Activated naive CD8-positive, alpha-beta T cell treated with anti-CD3 and anti-CD28 coated beads, Interleukin-2, amount 50 U/mL, for 16 hours (primary cell): ENCODE data around the gene PI3.

Experiments used
- DNase-seq: peaks from one replicate; pipeline ENCODE4 v3.0.0-alpha.2; 2020; ENCODE audit warnings: low read depth, low spot score

Gene PI3

DNA sequence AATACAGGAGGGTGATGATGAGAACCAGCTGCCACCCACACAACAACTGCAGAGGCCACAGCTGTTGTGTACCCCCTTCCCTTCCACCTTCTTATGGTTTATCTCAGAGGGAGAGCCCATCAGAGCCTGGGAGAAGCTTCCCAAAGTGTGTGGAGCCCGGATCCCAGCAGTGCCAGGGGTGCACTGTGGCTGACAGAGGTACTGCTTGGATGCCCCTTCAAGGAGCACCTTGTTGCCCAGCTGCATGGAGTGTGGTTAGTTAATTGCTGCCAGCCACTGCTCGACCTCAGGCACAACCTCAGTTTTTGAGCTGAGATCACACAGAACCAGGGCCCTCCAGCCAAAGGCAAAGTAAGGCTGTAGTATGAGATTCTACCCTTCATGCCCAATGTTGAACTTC lies 13.0 kb downstream of the PI3 start:
- DNase-seq, result no peak

GRCh38 chr20:45189067-45189609 lies 14.4 kb downstream of the PI3 start:
- DNase-seq, result no peak

DNA sequence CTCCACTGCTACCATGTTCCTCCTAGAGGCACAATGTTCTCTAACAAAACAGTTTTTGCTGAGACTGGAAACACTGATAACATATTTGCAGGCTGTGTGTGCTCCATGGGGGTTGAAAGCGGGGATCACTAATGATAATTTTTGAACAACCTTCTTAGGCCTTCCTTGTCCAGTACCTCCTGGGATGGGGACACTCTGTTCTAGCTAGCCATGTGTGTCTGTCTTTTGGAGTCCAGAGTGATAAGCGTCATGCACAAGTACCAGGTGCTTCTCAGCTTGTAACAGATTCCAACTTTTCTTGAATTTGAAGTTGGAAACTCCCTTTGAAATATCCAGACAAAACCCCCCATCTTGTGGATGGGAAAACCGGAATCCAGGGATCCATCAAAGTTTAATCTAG lies 15.2 kb downstream of the PI3 start:
- no peak for DNase-seq

DNA sequence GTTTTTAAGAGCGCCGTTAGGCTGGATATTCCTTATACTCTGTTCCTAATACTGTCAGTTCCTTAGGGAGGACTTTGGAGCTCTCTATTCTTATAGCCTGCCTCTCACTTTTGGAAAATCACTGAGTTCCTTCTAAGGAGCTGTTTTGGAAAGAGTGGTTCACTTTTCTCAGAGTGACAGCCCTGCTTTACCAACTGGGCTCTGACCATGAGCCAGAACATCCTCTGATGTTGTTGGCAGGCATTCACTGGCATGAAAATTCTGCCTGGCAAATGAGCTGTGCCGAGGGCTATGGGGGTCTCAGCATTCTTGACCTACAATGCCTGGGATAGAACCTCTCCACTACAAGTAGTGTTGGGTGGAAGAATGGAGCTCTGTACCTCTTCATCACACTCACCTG lies 17.2 kb downstream of the PI3 start:
- DNase-seq, result no peak

DNA sequence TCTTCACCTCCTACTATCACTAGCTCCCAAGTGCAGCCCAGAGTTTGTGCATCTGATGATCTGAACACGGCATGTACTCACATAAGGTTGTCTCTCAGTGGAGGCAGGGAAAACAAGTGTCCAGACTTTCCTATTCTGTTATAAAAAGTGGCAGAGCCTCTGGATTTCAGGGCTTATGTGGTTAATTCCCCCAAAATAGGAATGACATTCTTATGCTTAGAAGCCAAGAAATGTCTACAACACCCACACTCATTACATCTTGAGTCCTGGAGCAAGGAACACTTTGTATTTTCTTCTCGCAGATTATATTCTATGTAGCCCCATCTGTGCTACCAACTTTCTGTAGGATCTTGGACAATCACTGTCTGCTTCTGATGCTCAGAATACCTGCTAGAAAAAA lies 18.6 kb downstream of the PI3 start:
- no peak for DNase-seq

DNA sequence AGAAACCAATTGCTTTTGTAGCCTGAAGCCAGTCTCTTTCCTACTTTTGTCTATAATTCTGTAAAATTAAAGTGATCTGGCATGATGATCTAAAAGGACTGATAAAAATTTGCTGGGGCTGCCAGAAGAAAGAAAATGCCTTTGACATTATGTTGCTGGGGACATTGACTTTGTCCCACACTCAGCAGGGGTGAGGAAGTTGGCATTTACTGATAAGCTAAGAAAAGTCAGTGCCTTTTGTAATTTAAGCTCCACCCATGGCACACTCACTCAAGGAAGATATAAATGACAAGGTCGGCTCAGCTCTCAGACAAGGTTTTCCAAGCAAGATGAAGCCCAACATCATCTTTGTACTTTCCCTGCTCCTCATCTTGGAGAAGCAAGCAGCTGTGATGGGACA lies 32.0 kb downstream of the PI3 start, which contains the start of gene SEMG1:
SEMG1 (plus strand) TSS at position 309 of the 400 bp plus-strand sequence; CDS start at position 330, 21 bp downstream.
- no peak for DNase-seq

DNA sequence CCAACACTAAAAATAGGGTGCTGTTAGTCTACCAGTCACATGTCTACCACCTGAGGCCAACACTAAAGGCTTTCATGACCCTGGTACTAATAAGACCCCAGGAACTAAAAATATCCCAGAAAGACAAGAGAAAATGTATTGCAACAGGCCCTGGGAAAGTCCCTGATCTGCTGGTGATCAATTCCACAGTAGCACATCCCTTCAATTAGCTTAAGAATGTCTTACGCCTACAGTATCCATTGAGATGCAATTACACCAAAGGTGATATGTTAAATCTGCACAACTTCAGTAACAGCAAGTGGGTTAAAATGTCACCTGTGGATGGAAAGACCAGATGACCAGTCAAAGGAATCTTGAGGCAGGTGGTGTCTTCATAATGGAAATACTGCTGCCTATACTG lies 35.2 kb downstream of the PI3 start:
- no peak for DNase-seq

GRCh38 chr20:45211569-45212474 lies 37.1 kb downstream of the PI3 start:
- DNase-seq, result no peak

DNA sequence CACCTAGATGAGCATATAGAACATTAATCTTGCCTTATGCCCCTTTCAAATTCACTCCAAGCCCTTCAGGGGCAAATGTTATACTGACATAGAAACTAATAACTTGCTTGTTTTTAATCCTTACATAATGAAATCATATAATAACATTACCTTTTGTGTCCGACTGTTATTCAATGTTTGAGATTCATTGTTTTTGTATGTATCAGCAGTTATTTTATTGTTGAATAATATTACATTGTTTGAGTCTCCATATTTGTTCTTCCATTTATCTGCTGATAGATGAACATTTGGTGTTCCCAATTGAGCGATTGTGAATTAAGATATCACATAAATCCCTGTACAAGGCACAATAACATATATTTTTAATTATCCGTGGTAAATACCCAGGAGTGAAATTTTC lies 38.1 kb downstream of the PI3 start:
- DNase-seq, result no peak

DNA sequence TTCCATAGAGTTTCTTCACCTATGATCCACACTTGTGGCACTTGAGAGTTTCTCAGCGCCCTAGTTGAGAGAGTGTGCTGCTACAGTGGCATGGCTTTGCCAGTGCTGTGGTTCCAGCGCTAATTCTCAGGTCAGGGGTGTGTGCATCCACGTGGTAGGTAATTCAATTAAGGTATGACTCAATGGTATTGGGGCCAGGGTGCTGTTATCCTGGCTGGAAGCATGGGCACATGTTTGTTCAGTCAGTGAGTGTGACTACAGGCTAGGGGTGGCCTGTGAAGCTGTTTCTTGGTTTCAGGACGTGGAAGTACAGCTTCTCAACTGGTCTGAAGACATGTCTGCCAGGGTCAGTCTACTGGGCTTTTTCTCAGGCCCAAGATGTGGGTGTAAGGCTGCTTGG lies 43.4 kb downstream of the PI3 start:
- DNase-seq, result no peak

DNA sequence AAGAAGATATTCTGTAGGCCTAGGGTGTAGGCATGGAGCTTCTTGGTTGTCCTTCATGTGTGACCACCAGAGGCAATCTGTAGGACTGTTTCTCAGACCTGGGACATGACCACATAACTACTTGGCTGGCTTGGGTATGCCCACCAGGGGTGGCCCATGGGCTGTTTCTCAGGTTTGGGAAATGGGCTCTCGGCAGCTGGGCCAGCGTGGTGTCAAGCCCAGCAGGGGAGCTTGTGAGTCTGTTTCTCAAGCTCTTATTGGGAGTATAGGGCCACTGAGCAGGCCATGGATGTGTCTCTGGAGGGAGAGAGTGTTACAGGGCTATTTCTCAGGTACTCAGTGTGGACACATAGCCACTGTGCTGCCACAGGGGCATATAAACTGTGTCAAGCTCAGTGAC lies 43.9 kb downstream of the PI3 start:
- no peak for DNase-seq

DNA sequence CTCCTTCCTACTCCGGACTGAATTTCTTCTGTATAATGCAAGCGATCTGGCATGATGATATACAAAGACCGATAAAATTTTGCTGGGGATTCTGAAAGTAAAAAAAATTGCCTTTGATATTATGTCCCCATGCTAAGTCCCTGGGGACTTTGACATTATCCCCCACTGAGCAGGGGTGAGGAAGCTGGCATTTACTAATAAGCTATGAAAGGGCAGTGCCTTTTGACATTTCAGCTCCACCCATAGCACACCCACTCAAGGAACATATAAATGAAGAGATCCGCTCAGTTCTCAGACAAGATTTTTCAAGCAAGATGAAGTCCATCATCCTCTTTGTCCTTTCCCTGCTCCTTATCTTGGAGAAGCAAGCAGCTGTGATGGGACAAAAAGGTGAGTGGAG lies 46.4 kb downstream of the PI3 start, which contains the start of gene SEMG2:
SEMG2 (plus strand) TSS at position 298 of the 400 bp plus-strand sequence; CDS start at position 315, 17 bp downstream.
- no peak for DNase-seq

- no peak for DNase-seq
These were observed 48.4 kb downstream of the PI3 start for GRCh38 chr20:45223136-45223535.
